ENCODE results near the gene PDIA4.
A peak's percentile ranks its signal among the peaks of the same experiment; 100 is the strongest.
"Not testable (repeated sequence)": the region's sequence is repeated elsewhere in the genome, so short reads cannot be mapped to it uniquely, and the experiment has no call there.

The PDIA4 gene

GRCh38 chr7:148983200-148984146 lies 44.8 kb downstream of the PDIA4 start:
- H3K27me3 Mint-ChIP-seq = no peaks in the 10 kb centered on the region
- peaks cover 60% of the 10 kb centered on the region for H3K4me1 Mint-ChIP-seq (ENCODE audit: low read depth)
- DNase-seq = peak; percentile 85

GRCh38 chr7:148982654-148983199 lies 45.6 kb downstream of the PDIA4 start:
- Mint-ChIP-seq H3K36me3 (ENCODE audit: low read depth) (peaks cover 6% of the 10 kb centered on the region), H3K4me1 (ENCODE audit: low read depth) (peaks cover 53% of the 10 kb centered on the region), H3K27ac (peak overlapping the region; percentile 79), H3K9me3 (peaks cover 3% of the 10 kb centered on the region), H3K27me3 (no peaks in the 10 kb centered on the region), H3K4me3 (peak overlapping the region; percentile 84)
- no peak for DNase-seq

More at GRCh38 chr7:148983200-148984146, 44.8 kb downstream of the PDIA4 start:
- Mint-ChIP-seq H3K36me3 (ENCODE audit: low read depth) (peaks cover 8% of the 10 kb centered on the region), H3K4me3 (peak overlapping the region; percentile 84), H3K9me3 (peaks cover 3% of the 10 kb centered on the region), H3K27ac (peak overlapping the region; percentile 94)

GRCh38 chr7:148979827-148980226 lies 48.5 kb downstream of the PDIA4 start:
- peaks cover 3% of the 10 kb centered on the region for H3K9me3 Mint-ChIP-seq
- H3K4me3 Mint-ChIP-seq = peak overlapping the region; percentile 37
- peaks cover 3% of the 10 kb centered on the region for H3K36me3 Mint-ChIP-seq (ENCODE audit: low read depth)
- peak overlapping the region; percentile 84 for H3K27ac Mint-ChIP-seq
- H3K27me3 Mint-ChIP-seq = no peaks in the 10 kb centered on the region
- no peak for DNase-seq
- H3K4me1 Mint-ChIP-seq (ENCODE audit: low read depth) = peaks cover 36% of the 10 kb centered on the region

DNA sequence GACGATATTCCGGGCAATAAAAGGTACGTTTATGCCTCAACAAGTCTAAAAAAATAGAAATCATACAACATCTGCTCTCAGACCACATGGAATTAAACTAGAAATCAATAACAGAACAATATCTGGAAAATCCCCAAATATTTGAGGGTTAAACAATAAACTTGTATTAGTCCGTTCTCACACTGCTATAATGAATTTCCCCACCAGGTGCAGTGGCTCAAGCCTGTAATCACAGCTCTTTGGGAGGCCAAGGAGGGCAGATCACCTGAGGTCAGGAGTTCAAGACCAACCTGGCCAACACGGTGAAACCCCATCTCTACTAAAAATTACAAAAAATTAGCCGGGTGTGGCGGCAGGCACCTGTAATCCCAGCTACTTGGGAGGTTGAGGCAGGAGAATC lies 49.2 kb downstream of the PDIA4 start:
- peak overlapping the region; percentile 84 for H3K27ac Mint-ChIP-seq

DNA sequence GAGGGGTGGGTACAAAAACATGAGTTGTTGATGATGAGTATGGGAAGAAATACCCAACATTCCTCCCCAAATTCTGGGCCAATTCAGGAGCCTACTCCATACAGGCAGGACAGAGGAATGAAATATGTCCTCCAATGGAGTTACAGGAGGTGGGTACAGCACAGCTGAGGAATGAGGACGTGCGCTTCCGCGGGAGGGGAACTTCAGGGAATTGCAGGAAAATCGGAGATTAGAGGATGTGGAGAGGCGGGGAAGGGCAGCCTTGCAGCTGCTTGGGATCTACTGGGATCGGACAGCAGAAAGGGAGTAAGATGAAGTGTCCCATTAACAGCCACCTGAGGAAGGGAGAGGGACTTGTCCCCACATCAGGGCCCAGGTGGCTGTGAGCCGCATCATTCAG lies 50.2 kb downstream of the PDIA4 start:
- H3K27me3 Mint-ChIP-seq = no peaks in the 10 kb centered on the region
- H3K4me3 Mint-ChIP-seq = no peak overlapping the region
- H3K27ac Mint-ChIP-seq = no peak overlapping the region
- H3K36me3 Mint-ChIP-seq (ENCODE audit: low read depth) = peaks cover 3% of the 10 kb centered on the region
- H3K4me1 Mint-ChIP-seq (ENCODE audit: low read depth) = peaks cover 20% of the 10 kb centered on the region
- peaks cover 3% of the 10 kb centered on the region for H3K9me3 Mint-ChIP-seq
- no peak for DNase-seq

More for the DNA sequence above, 49.2 kb downstream of the PDIA4 start:
- not testable (repeated sequence) for H3K36me3 Mint-ChIP-seq (ENCODE audit: low read depth); DNase-seq; H3K4me3 Mint-ChIP-seq; H3K27me3 Mint-ChIP-seq; H3K9me3 Mint-ChIP-seq
- peaks cover 28% of the 10 kb centered on the region for H3K4me1 Mint-ChIP-seq (ENCODE audit: low read depth)

DNA sequence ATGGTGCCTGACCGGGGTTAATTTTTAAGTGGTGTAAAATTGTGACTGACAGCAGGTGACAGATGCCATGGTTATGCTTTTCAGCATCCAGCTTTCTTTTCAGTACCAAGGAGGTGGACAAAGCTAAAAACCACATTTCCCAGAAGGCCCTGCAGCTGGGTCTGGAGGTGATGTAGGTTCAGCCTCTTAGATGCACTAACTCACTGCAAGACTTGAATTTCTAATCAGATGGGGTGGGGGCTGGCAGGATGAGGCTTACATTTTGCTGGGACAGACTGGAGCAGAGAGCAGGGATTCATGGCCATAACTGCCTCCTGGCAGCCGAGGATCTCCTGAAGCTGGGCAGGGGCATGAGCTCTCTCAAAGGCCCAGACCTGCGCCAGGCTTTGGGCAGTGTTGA lies 52.4 kb downstream of the PDIA4 start:
- Mint-ChIP-seq H3K27me3 (no peaks in the 10 kb centered on the region), H3K27ac (no peak overlapping the region), H3K9me3 (no peaks in the 10 kb centered on the region), H3K4me3 (no peak overlapping the region), H3K36me3 (ENCODE audit: low read depth) (no peaks in the 10 kb centered on the region), H3K4me1 (ENCODE audit: low read depth) (peaks cover 14% of the 10 kb centered on the region)
- no peak for DNase-seq

DNA sequence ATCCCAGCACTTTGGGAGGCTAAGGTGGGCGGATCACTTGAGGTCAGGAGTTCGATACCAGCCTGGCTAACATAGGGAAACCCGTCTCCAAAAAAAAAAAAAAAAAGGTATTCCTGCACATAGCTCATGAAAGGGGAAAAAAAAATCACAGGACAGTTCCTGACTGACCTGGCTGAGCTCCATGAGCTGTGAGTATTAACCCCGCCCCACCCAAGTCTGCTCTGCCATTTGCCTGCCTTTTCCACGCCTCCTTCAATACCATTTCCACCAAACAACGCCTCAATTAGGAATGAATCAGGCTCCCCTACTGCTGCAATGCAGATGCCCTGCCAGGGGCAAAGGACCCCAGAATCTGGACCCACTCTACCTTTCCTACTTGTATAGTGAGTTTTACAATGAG lies 55.0 kb downstream of the PDIA4 start:
- H3K27me3 Mint-ChIP-seq = no peaks in the 10 kb centered on the region
- H3K4me1 Mint-ChIP-seq (ENCODE audit: low read depth) = no peaks in the 10 kb centered on the region
- H3K36me3 Mint-ChIP-seq (ENCODE audit: low read depth) = no peaks in the 10 kb centered on the region
- H3K27ac Mint-ChIP-seq = no peak overlapping the region
- no peak overlapping the region for H3K4me3 Mint-ChIP-seq
- no peak for DNase-seq
- no peaks in the 10 kb centered on the region for H3K9me3 Mint-ChIP-seq

DNA sequence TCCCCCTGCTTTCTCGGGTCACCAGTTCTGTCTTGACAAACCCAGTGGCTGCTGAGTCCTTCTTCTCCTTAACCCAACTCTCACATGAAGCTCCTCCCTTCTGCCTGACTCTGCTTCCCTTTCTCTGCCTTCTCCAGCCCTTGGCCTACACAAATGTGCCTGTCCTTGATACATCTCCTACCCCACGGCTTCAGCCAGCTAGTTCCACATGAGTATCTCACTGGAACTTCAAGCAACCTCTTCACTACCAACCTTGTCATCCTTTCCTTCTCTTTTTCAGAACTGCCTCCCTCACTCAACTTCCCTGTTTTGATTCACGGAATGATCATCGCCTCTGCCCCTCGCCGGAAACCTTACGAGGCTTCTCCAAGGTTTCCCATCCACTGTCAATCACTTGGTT lies 55.9 kb downstream of the PDIA4 start:
- H3K27me3 Mint-ChIP-seq = no peaks in the 10 kb centered on the region
- H3K36me3 Mint-ChIP-seq (ENCODE audit: low read depth) = no peaks in the 10 kb centered on the region
- no peaks in the 10 kb centered on the region for H3K4me1 Mint-ChIP-seq (ENCODE audit: low read depth)
- no peaks in the 10 kb centered on the region for H3K9me3 Mint-ChIP-seq
- H3K4me3 Mint-ChIP-seq = no peak overlapping the region
- no peak overlapping the region for H3K27ac Mint-ChIP-seq
- DNase-seq = no peak

GRCh38 chr7:148967602-148968001 lies 60.7 kb downstream of the PDIA4 start:
- H3K9me3 Mint-ChIP-seq = no peaks in the 10 kb centered on the region
- H3K27me3 Mint-ChIP-seq = no peaks in the 10 kb centered on the region
- H3K36me3 Mint-ChIP-seq (ENCODE audit: low read depth) = peaks cover 2% of the 10 kb centered on the region
- H3K27ac Mint-ChIP-seq = no peak overlapping the region
- peaks cover 23% of the 10 kb centered on the region for H3K4me1 Mint-ChIP-seq (ENCODE audit: low read depth)
- H3K4me3 Mint-ChIP-seq = no peak overlapping the region
- no peak for DNase-seq

DNA sequence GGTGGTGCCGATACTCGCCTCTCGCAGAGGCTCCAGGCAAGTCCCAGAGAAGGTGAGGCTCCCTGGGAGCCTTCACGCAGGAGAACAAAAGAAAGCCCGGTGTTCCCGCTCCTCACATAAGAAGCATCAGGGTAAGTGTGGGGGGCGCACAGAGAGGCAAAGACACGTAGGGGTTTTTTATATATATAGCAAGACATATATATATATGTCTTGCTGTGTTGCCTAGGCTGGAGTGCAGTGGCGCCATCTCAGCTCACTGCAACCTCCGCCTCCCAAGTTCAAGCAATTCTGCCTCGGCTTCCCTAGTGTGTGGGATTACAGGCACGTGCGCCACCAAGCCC lies 61.3 kb downstream of the PDIA4 start:
- H3K27ac Mint-ChIP-seq = no peak overlapping the region
- peaks cover 28% of the 10 kb centered on the region for H3K4me1 Mint-ChIP-seq (ENCODE audit: low read depth)
- H3K27me3 Mint-ChIP-seq = no peaks in the 10 kb centered on the region
- H3K4me3 Mint-ChIP-seq = peak overlapping the region; percentile 67
- DNase-seq = no peak
- peaks cover 2% of the 10 kb centered on the region for H3K36me3 Mint-ChIP-seq (ENCODE audit: low read depth)
- H3K9me3 Mint-ChIP-seq = no peaks in the 10 kb centered on the region

GRCh38 chr7:148964483-148965267 lies 63.6 kb downstream of the PDIA4 start:
- Mint-ChIP-seq H3K4me1 (ENCODE audit: low read depth) (peaks cover 28% of the 10 kb centered on the region), H3K27me3 (no peaks in the 10 kb centered on the region), H3K9me3 (no peaks in the 10 kb centered on the region), H3K27ac (no peak overlapping the region), H3K36me3 (ENCODE audit: low read depth) (peaks cover 2% of the 10 kb centered on the region), H3K4me3 (no peak overlapping the region)
- no peak for DNase-seq

GRCh38 chr7:148963583-148964482 lies 64.5 kb downstream of the PDIA4 start:
- DNase-seq = no peak
- Mint-ChIP-seq H3K36me3 (ENCODE audit: low read depth) (peaks cover 2% of the 10 kb centered on the region), H3K27me3 (no peaks in the 10 kb centered on the region), H3K9me3 (no peaks in the 10 kb centered on the region), H3K4me1 (ENCODE audit: low read depth) (peaks cover 28% of the 10 kb centered on the region), H3K27ac (peak overlapping the region; percentile 96), H3K4me3 (peak overlapping the region; percentile 91)

DNA sequence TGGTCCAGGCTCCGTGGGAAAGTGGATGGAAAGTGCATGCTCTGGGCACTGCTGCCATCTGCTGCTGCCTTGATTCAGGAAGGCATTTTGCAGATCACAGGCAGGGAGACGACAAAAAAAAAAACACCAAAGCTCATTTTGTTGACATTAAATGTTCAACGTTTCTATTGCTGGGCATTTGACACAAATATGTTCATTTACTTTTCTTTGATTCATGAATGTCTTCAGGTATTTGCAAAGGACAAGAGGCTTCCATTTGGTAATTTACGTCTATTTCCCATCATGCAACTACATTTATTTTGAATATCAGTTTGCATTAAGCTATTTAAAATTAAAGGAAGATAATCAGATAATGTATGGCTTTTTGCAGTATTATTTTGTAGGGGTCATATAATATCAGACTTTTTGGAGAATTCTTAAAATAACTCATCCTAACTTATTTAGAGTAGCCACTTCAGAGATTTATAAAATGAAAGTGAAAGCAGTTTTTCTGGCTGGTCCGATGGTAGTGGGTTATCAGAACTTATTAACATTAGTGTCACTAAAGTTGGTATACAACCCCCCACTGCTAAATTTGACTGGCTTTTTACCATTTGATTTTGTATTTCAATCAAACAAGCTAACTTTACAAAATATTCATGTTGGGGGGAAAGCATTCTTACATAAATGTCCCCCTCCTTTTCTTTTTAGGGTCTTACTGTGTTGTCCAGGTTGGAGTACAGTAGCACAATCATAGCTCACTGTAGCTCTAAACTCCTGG lies 65.3 kb downstream of the PDIA4 start:
- H3K27me3 Mint-ChIP-seq = no peaks in the 10 kb centered on the region
- H3K36me3 Mint-ChIP-seq (ENCODE audit: low read depth) = peaks cover 2% of the 10 kb centered on the region
- peak overlapping the region; percentile 91 for H3K4me3 Mint-ChIP-seq
- no peaks in the 10 kb centered on the region for H3K9me3 Mint-ChIP-seq
- H3K27ac Mint-ChIP-seq = peak overlapping the region; percentile 96
- H3K4me1 Mint-ChIP-seq (ENCODE audit: low read depth) = peaks cover 28% of the 10 kb centered on the region
- peak; percentile 72 for DNase-seq

Data from activated T-cell treated with anti-CD3 and anti-CD28 coated beads, Interleukin-2, amount 50 U/mL, for 24 hours (primary cell).